CD4-positive, alpha-beta T cell treated with Interleukin-15 for 1 hour (primary cell): ENCODE results near the gene CDH22.
A peak's percentile ranks its signal among the peaks of the same experiment; 100 is the strongest.

Experiments
- DNase-seq: peaks from one replicate; pipeline ENCODE4 v3.0.0-alpha.2; 2020

The CDH22 gene

DNA sequence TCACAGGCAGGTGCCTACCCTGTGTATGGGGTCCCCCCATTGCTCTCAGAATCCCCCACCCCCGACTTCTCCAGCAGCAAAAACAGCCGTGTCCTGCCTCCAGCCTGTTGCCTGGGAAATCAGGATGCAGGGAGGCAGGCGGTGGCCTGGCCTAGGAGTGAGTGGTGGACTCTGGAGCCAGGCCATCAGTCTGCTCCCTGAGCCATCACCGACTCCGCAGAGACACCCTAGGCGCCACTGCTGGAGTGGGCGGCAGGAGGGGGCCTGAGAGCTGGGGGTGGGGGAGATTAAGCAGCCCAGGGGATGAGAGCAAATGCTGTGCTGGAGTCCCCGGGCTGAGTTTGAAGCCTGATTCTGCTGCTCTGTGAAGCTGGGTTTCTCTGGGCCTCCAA, 97.0 kb downstream of the CDH22 start:
- DNase-seq = no peak

DNA sequence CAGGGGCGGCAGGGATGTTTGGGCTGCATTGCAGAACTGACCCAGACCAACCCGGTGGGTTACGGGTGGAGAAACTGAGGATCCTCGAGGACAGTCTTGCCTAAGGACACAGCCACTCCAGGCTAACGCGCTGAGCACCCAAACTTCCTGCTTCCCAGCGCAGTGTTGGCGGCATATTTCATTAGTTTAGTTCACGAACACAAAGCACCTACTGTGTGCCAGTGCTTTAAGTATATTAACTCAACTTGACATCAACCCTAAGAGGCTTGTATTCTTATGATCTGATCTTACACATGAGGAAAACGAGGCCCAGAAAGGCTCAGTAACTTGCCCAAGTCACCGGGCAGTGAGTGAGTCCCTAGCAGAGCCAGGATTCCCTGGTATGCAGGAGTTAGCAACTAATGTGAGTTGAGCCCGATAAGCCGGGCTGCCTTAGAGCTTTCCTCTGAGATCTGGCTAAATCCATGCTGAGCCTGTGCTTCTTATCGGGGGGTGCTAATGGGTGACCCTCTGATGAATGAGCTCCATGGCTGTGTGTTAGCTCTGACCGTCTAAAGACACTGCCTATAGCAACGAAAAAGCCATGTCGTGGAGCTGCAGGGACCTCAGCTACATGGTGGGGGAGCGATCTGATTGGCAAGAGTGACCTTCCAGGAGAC, 97.5 kb downstream of the CDH22 start:
- DNase-seq = no peak

DNA sequence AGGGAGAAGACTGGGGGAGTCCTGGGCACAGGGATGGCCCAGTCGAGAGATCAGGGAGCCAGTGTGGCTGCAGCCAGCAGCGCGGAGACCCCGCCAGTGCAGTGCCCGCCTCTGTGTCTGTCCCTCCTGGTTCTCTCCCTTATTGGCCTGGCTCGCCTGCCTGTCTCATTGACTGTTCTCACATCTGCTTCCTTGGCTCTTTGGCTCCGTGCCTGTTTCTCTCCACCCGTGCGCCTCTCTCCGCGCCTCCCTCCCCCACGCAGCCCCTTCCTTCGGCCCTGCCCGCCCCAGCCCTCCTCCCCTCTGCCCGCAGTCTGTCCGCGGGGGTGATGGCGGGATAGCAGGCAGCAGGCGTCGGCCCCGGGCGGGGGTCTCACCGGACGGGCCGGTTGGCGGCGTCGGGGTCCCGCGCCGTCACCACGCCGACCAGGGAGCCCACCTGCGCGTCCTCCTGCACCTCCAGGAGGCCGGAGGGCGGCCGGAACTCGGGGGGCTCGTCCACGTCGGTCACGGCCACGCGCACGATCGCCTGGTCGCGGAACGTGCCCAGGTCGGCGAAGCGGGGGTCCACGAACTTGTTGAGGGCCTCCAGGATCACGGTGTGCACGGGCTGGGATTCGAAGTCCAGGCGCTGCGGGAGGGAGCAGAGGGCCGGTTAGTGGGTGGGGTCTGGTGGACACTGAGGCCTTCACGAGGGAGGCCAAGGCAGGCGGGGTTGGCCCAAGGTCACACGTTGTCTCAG, 98.2 kb downstream of the CDH22 start:
- no peak for DNase-seq

GRCh38 chr20:46207793-46208192, 100.5 kb downstream of the CDH22 start:
- no peak for DNase-seq

DNA sequence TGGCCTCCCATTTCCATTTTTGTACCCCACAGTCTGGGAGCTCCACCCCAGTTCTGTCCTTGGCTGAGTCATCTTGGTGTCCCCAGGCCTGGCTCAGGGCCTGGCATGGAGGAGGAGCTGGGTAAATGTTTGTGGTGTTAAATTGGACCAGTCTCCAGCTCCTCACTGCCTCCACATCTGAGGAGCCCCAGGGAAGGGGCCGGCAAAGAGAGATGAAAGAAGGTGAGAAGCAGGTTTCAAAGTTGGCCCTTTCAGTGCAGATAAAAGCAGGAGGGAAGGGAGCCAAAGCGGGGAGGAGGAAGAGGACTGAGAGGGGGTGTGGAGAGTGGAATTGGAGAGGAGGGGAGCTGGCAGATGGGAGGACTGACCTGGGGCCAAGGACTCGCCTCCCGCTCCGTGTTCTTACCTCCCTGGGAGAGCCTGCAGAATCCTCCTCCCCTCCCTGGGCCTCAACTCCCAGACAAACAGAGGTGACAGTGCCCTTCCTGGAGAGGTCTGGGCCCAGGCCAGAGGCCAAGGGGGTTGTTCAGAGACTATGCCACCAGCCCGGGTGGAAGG, 101.2 kb downstream of the CDH22 start:
- no peak for DNase-seq

GRCh38 chr20:46206025-46206424, 102.3 kb downstream of the CDH22 start:
- peak; percentile 72 for DNase-seq

- DNase-seq = no peak
Observed at GRCh38 chr20:46205349-46205748, 102.9 kb downstream of the CDH22 start.

DNA sequence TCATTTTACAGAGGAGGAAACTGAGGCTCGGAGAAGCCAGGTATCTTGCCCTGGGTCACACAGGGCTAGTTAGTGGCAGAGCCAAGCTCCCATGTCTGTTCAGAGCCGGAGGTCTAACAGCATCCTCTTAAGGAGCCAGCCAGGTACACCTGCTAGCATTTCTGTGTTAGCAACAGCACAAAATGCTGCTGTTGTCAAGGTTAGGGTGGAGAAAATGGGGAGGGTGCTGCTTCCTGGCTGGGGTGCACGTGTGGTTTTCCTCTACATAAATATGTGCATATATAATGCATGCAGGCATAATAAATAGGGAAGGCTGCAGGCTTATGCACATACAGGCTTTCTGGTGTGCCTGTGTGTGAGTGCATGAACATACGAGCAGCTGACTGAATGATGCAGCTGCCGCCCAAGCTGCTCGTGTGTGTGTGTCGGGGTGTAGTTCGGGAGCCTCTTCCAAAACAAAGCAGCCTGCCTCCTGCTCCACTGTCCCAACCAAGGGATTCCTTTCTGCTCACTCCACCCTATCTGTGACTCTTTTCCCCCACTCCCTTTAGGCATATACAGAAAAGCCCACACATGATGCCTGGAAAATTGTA, 103.6 kb downstream of the CDH22 start:
- DNase-seq = no peak

- no peak for DNase-seq
Observed at GRCh38 chr20:46203510-46203837, 104.8 kb downstream of the CDH22 start.

DNA sequence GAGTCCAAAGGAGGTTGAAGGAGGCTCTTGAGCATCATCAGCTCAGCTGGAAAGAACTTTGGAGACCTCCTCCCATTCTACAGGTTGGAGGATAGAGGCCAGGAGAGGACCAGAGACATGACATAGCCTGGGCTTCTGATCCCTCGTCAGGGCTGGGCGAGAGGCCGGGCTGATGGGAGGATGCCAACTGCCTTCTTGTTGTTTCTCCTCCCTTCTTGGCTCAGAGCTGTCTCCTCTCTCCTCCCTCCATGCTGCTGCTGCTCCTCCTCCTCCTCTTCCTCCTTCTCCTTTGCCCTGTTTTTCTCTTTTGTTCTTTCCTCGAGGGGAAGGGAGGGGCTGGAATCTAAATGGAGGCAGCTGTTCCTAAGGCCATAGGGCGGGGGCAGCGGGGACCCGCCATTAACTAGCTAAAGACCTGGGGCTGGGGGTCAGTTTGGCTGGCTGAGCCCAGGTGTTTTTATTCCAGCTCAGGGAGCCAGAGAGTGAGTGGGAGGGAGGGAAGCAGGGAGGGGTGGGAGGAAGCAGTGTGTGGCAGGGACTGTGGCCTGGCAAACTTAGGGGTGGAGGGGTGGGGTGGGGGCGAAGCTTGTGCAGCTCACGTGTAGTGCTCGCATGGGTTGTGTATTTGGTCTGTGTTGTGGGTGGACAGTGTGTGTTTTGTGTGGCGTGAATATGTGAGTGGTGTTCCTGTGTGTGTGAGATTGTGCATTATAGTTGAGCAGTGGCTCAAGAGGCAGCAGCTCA, 105.4 kb downstream of the CDH22 start:
- DNase-seq = no peak

DNA sequence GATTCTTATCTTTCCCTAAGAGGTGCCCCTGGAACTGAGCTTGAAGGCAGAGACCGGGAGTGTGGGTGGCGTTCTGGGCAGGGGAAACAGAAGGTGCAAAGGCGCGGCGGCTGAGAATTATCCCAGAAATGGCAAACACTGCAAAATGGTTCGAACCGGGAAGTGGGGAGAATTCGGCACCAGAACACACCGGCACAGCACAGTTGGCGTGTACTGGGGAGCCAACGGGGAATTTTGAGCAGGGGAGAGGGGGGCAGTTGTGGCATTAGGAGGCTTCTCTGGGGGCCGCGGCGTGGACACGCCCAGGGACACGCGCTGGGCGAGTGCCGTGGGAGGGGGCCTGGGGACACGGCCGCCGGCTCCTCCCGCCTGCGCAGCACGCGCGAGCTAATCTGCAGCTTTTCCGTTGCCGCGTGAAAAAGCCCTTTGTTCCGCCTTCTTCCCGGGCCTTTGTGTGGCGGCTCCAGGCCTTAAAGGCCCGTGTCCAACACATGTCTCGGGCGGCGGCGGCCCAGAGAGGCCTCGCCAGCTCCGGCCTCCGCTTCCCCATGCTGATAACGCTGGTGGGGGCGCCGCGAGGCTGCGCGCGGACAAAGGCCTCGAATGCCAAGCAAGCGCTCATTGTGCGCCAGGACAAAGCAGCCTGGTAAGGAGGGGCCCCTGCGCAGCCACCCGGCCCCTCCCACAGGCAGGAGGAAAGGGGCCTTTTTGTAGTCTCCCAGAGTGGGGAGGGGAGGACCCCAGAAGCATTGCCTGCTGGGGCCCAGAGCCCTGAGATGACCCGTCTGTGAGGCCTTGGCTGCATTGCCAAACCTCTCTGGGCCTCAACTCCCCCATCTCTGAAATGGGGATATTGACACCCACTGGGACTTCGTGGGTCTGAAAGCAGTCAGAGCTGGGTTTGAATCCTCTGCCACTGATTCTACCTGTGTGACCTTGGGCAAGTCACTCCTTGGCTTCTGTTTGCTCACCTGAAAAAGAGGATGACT, 107.4 kb downstream of the CDH22 start:
- DNase-seq = no peak

GRCh38 chr20:46199198-46199597, 109.1 kb downstream of the CDH22 start:
- peak; percentile 26 for DNase-seq

- DNase-seq = no peak
Observed at GRCh38 chr20:46196990-46197389, 111.3 kb downstream of the CDH22 start.

DNA sequence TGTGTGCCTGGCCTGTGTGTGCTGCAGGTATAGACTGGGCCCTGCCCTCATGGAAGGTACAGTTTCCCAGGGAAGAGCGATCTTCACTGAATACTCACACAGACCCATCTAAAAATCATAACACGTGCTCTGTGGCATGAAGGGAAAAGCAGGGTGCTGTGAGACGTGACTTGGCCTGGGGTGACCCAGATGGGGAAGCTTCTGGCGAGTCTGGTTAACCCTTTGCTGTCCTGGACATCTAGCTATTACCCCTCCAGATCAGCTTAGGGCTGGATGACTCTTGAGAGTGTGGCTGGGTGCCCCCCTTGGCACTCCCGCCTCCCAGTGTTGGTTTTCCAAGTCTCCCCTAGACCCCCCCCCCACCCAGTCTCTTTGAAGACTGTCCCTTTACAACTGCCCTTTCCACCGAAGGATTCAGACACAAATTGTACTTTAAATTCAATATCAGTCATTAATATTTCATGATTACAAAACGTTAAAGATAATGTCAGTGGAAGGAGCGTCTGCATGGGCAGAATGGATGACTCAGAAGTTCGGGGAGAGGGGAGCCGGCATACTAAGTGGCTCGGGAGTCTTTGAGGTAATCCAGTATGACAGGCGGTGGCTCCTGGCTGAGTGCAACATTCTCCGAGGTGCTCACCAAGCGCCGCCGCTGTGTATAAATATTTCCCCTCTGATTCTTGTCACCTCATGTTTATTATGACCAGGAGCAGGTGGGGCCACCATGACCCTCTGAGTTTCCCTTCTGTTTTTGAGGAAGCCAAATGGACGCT, 112.8 kb downstream of the CDH22 start:
- DNase-seq = no peak

- DNase-seq = no peak
Observed at GRCh38 chr20:46194409-46194808, 113.9 kb downstream of the CDH22 start.

- no peak for DNase-seq
Observed at GRCh38 chr20:46192376-46192944, 115.8 kb downstream of the CDH22 start.

DNA sequence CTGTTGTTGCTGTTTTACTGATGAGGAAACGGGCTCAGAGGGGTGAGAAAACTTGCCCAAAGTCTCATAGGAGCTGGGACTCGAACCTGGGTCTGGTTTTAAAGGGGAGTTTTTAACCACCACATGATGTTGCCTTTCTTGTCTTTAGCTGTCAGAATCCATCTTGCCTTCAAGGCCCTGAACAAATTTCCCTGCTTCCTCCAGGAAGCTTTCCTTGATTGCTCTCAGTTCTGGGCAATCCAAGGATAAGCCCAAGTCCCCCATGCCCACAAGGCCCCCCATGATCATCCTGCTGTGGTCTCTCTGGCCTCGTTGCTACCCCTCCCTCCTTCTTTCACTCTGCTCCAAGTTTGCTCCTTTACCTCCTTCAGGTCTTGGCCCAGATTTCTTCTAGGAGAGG, 116.7 kb downstream of the CDH22 start:
- no peak for DNase-seq

DNA sequence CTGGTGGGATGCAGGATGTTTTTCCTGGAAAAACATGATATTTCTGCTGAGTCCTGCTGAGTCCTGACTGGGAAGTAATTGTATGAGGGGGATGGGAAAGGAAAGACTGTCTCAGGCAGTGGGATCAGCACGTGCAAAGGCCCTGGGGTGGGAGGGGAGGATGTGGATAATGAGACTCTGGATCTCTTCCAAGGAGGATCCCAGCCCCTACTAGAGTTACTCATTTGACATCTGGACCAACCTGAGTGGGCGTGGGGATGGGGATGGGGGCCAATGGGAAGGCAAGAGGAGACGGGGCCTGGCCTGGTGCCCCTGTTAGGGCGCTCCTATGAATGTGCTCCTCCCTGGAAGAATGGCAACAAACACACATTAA, 117.1 kb downstream of the CDH22 start:
- DNase-seq = no peak

- DNase-seq = no peak
Observed at GRCh38 chr20:46190478-46191167, 117.7 kb downstream of the CDH22 start.

DNA sequence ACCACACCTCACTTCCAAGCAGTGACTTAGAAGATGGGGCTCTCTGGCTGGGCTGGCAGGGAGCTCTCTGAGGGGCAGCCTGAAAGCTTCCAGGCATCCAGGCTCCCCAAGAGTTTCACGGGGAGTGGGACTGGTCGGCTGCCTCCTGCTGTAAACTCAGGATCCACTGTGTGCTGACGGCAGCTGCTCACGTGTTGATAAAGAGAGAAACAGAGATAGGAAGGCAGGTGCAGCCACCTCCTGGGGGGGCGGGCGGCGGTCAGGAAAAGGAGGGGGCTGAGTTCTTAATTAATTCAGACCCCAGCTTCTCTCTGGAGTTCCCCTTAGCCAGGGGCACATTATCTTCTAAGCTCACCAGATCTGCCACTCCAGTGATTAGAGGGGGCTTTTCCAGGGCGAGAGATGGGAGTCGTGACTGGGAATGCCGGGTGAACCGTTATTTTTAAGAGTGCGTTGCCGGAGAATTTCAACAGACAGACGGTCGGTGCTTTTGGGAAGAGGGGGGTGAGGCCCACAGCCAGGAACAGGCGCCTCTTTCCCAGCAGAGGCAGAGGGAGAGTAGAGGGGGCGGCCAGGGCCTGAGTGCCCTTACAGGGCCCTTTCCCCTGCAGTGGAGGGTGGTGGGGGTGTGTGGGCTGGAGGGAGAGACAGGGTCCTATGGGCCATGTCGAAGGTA, 119.3 kb downstream of the CDH22 start:
- DNase-seq = no peak
